Measurements from ENCODE around the gene FNDC4.
"Not testable (repeated sequence)": the region's sequence is repeated elsewhere in the genome, so short reads cannot be mapped to it uniquely, and the experiment has no call there.

Gene FNDC4, protein sequence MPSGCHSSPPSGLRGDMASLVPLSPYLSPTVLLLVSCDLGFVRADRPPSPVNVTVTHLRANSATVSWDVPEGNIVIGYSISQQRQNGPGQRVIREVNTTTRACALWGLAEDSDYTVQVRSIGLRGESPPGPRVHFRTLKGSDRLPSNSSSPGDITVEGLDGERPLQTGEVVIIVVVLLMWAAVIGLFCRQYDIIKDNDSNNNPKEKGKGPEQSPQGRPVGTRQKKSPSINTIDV

DNA sequence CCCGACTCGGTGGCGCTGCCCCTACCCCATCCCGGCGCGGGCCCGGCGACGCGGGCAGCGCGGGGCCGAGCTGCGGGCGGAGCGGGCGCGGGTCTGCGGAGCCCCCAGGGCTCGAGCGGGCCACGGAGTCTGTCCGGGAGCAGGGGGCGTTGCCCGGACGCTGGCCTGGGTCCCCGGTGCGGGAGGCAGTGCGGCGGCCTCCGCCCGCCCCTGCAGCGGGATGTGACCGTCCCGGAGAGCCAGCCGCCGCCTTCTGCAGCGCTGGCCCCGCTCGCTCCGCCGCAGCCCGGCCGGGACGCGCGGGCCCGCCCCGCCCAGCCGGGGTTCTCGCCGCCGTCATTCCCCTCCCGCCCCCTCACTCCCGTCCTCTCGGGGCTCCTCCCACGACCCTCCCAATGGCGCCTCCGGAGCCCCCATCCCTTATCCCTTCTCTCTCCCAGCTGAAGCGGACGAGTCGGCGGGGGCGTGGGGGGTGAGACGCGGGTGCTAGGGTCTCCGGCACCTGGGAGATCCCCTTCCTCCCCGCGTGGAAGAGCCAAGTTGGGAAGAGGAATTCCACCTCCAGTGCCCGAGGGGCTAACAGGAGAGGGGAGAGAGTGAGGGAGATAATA lies at the start of gene FNDC4:
TSS of gene FNDC4 (minus strand) at position 257 of the 611 bp plus-strand sequence. CDS start 521 bp downstream, outside the sequence.
- DNase-seq (ENCODE audit: low spot score), result peak; percentile 77

DNA sequence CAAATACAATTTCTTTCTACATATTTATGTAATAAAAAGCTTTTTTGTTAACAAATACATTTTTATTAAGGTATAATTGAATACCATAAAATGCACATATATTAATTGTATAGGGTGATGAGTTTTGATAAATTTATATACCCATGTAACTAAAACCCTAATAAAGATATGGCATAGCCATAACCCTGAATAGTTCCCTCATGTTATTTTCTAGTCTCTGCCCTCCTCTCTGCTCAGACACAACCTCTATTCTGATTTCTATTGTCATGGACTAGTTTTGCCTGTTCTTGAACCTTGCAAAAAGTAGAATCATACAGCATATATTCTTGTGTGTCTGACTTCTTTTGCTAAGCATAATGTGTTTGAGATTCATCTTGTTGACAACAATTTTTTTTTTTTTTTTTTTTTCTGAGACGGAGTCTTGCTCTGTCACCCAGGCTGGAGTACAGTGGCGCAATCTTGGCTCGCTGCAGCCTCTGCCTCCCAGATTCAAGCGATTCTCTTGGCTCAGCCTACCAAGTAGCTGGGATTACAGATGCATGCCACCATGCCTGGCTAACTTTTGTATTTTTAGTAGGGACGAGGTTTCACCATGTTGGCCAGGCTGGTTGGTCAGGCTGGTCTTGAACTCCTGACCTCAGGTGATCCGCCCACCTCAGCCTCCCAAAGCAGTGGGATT lies 49.3 kb upstream of the FNDC4 start:
- no peak for DNase-seq (ENCODE audit: low spot score)

DNA sequence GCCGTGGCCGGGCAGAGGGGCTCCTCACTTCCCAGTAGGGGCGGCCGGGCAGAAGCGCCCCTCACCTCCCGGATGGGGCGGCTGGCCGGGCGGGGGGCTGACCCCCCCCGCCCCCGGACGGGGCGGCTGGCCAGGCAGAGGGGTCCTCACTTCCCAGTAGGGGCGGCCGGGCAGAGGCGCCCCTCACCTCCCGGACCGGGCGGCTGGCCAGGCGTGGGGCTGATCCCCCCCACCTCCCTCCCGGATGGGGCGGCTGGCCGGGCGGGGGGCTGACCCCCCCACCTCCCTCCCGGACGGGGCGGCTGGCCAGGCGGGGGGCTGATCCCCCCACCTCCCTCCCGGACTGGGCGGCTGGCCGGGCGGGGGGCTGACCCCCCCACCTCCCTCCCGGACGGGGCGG lies 44.6 kb upstream of the FNDC4 start:
- DNase-seq (ENCODE audit: low spot score), result not testable (repeated sequence)

DNA sequence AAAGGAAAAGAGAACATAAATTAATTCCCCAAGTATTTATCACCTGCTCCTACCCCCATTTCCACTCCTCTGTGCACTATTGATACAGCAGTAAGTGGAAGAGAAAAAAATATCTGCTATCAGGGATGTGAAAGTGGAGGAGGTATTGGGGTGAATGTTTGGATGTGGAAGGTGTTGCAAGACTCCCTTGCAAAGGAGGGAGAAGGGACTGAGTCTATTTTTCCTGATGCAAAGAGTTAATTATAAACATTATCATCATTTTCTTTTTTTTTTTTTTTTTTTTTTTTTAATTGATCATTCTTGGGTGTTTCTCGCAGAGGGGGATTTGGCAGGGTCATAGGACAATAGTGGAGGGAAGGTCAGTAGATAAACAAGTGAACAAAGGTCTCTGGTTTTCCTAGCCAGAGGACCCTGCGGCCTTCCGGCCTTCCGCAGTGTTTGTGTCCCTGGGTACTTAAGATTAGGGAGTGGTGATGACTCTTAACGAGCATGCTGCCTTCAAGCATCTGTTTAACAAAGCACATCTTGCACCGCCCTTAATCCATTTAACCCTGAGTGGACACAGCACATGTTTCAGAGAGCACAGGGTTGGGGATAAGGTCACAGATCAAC lies 43.9 kb upstream of the FNDC4 start:
- DNase-seq (ENCODE audit: low spot score), result not testable (repeated sequence)

DNA sequence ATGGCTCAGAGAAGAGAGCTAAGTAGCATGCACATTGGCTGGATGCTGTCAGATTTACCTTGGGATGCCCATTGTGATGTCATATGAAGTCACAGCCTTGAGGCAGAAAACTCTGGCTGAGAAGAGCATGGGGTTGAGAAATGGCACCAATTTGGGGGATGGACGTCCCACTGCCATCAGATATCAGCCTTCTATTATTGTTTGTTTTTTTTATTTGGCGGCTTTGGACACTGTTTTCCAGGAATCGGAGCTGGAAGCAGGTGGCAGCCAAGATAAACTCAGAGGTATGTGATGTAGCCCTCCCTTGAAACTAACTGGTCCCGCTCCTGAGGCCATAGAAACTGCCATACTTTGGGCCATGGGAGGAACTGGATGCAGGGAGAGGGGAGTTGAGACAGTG lies 42.3 kb upstream of the FNDC4 start:
- DNase-seq (ENCODE audit: low spot score), result no peak

DNA sequence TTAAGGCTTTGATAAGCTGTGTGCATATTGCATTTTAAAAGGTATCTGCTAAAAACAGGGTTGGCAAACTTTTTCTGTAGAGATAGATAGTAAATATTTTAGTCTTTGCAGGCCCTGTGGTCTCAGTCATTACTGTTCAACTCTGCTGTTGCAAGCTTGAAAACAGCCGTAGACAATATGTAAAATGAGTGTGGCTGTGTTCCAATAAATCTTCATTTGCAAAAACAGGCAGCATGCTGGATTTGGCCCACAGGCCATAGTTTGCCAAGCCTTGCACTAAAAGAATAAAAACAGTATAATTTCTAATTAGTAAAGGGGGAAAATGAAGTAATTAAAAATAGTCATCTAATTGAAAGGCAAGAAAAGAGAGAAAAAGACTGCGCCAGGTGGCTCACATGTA lies 37.0 kb upstream of the FNDC4 start:
- no peak for DNase-seq (ENCODE audit: low spot score)

DNA sequence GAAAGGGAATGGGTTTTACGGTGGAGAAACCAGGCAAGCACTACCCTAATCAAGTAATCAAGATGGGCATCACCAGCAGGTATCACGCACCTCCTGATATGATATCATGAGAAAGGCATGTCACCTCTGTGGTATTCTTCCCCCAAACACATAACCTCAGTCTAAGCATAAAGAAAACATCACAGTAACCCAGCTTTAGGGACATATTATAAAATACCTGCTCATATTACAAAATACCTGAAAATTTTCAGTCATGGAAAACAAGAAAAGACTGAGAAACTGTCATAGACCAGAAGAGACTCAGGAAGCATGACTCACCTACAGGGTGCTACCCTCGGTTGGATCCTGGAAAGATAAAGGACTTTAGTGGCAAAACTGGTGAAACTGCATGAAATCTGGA lies 32.2 kb upstream of the FNDC4 start:
- DNase-seq (ENCODE audit: low spot score), result no peak

DNA sequence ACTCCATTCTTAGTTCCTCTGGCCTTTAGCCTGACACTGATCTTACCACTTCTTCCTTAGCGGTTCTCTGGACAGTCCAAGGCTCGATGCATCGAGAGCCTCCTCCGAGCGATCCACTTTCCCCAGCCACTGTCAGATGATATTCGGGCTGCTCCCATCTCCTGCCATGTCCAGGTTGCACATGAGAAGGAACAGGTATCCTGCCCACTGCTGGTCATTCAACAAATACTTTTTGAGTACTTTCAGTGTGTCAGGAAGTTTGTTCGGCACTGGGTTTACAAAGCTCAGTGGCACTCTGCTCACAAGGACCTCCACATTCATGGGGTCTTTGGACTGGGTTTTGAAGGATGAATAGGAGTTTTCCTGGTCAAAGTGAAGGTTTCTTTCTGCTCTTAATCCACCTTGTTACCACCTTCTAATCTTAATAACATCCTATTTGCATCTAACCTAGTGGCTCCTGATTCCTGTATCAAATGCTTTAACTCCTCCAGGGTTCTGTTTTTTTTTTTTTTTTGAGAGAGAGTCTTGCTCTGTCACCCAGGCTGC lies 27.5 kb upstream of the FNDC4 start:
- DNase-seq (ENCODE audit: low spot score), result no peak

DNA sequence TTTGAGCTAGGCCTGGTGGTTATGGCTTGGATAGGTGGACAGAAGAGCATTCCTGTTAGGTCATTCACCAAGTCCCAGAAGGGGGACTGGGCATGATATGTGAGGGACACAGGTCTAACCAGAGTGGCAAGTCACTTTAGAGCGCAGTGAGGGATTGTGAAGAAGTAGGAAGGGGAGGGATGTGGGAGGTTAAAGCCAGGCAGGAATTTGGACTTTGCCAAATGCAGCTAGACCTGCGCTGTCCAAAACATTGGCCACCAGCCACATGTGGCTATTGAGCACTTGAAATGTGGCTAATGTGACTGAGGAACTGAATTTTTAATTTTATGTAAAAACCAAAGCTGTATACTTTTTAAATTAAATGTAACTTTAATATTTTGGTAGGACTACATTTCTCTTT lies 25.3 kb upstream of the FNDC4 start:
- DNase-seq (ENCODE audit: low spot score), result no peak

DNA sequence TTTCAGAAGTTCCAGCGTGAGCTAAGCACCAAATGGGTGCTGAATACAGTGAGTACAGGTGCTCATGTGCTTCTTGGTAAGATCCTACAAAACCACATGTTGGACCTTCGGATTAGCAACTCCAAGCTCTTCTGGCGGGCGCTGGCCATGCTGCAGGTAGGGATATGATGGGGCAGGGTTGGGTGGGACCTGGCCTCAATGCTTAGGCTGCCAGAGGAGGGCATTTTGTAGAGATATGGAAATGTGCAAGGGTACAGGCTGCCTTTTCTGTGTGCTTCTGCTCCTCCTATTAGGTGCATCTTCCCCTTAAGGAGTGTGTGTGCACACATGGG lies 23.7 kb upstream of the FNDC4 start:
- no peak for DNase-seq (ENCODE audit: low spot score)

DNA sequence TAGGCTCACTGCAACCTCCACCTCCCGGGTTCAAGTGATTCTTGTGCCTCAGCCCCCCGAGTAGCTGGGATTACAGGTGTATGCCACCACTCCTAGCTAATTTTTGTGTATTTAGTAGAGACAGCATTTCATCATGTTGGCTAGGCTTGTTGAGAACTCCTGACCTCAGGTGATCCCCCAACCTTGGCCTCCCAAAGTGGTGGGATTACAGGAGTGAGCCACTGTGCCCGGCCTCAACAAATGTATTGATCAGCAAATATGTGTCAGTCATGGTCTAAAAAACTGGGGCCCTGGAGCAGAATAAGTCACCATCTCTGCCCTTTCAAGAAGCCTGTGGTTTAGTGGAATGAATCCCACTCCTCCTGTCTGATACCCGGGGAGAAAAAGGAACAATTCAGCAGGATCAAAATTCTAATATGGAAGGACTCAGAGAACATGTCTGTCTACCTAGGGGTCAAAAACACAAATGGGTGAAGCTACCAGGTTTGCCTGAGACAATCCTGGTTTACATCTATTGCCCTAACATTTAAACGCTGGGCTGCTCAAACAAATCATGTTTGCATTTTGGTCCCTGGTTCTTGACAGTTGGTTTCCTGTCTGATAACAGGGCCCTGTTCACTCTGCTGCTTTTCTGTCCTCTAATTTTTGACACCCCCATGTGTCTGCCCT lies 23.2 kb upstream of the FNDC4 start:
- DNase-seq (ENCODE audit: low spot score), result no peak

DNA sequence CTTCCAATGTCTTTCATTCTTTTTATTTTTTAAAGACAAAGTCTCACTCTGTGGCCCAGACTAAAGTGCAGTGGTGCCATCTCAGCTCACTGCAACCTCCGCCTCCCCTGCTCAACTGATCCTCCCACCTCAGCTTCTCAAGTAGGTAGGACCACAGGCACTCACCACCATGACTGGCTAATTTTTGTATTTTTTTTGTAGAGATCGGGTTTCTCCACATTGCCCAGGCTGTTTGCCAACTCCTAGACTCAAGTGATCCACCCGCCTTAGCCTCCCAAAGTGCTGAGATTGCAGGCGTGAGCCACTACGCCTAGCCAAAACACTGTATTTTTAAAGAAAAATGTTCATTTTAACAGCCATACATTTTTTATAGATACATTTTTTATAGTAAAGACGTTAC lies 14.3 kb upstream of the FNDC4 start:
- DNase-seq (ENCODE audit: low spot score), result no peak

DNA sequence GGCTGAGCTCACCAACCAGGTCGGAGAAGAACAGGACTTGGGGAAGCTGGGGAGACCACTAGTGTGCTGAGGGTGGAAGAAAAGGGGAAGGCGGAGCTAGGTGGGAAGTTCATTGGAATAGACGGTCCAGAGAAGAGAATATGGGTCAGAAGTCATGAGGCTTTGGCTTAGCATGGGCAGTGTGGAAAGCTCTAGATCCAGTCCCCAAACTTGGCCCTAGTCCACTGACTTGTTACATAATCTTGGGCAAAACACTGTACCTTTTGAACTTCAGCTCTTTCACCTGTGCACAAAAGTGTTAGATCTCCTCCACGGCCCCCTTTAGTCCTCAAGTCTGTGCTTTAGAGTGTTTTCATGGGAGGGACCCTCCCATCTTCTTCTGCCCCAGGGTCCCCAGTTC lies 12.3 kb upstream of the FNDC4 start:
- DNase-seq (ENCODE audit: low spot score), result no peak

DNA sequence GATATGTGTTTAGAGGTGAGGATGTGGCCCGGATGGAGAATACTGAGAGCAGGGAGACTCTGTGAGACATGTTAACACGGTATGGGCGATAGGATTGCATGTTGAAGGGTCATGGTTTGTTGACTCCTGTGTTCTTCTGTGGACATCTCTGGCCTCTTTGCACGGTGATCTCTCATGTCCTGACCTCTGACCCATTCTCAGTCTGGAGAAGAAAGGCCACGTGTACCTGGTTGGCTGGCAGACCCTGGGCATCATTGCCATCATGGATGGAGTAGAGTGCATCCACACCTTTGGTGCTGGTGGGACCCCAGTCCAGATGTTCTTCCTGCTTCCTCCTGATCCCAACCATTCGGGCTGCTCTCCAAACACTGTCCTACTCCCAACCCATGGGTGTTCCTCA lies 11.6 kb upstream of the FNDC4 start:
- DNase-seq (ENCODE audit: low spot score), result no peak

DNA sequence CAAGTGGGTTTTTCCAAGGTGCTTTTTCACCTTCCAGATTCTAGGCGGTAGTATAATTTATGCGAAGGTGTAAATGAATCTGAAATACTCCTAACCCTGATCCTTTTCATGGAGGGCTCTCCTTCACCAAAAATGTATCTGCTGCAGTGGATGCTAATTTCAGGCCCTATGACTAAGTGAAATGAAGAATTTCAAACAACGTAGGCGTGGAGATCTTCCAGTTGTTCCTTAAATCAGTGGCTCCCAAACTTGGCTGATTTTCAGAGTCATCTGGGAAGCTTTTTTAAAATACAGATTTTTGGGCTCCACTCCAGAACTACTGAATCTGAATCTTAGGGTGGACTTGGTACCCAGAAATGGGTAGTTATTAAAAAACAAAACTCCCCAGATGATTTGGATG lies 7.1 kb upstream of the FNDC4 start:
- no peak for DNase-seq (ENCODE audit: low spot score)

DNA sequence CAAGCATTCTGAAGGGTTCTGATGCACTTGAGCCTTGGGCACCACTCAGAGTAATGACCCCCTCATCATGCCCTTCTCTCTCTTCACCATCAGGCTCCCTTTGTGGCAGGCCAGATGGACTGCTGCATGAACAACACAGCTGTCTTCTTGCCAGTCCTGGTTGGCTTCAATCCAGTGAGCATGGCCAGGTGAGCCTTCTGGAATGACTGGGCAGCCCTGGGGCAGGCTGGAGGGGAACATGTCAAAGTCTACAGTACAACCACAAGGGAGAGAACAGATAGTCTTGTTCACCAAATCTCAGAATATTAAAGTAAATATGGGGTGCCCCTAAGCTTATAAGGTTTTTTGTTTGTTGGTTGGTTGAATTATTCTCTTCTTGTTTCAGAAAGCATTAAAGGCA lies 6.0 kb upstream of the FNDC4 start:
- no peak for DNase-seq (ENCODE audit: low spot score)

DNA sequence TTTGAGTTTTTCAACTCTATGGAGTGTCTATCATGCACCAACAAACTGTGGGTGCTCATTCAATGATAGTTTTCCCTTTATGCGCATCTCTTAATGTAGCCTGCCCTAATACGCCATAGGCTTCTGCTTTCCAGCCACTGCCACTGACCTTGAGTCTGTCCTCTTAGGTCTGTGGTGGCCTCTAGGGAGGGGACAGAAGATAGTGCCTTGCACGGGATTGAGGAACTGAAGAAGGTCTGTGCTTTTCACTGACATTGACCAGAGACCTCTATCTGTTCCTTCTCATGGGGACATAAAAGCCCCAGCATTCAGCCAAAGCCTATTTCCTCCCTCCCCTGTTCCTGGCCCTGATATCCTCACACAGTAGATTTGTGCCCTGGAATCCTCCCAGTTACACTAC lies 4.0 kb upstream of the FNDC4 start:
- DNase-seq (ENCODE audit: low spot score), result no peak

DNA sequence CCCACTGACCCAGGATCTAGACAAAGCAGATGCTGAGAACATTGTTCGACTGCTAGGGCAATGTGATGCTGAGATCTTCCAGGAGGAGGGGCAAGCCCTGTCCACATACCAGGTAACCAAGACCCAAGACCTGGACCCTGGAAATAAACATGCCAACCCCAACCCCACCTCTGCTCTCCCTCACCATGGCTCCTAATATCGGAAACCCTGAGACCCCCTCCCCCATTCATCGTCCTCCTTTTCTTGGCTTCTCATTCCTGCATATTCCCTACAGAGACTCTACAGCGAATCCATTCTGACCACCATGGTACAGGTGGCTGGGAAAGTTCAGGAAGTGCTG lies 2.3 kb upstream of the FNDC4 start:
- DNase-seq (ENCODE audit: low spot score), result no peak

DNA sequence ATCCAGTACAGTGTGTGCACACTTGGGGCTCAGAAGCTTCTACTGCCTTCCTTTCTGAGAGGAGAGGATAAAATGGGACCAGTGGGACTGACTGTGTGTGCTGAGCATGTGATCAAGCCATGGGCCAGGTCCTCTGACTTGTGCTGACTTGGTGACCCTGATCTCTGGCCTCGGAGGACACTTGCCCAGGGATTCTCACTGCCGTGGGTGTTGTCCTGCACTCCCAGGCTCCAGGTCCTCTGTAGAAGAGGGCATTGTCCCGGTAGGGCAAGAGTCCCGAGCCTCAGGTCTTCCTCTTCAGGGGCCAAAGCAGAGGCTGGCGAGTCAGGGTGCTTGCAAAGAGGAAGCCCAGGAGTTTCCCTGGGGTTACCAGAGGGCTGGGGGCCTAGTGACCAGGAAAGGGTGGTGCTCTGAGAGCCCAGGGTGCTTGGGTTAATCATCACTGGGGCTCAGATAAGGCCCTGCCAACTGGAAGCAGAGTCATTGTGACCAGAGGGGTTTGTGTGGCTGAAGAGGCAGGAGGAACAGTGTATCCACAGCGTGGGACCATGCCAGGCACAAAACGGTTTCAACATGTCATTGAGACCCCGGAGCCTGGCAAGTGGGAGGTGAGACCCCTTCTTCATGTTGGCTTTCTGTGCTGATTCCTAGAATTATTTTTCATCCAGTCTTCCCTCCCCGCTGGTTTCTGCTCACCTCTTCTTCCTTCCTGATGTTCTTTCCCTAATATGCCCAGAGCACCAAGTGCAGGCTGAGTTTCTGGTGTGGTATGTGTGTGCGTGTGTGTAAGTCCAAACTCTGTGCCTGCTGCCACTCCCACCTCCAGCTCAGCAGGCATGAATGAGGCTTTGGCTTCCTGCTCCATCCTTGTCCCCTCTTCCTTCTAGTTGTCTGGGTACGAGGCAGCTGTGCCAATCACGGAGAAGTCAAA lies 1.6 kb upstream of the FNDC4 start, which contains the start of gene GCKR:
TSS of gene GCKR (plus strand) at position 483 of the 931 bp plus-strand sequence. CDS start at position 549, 66 bp downstream.
- no peak for DNase-seq (ENCODE audit: low spot score)

DNA sequence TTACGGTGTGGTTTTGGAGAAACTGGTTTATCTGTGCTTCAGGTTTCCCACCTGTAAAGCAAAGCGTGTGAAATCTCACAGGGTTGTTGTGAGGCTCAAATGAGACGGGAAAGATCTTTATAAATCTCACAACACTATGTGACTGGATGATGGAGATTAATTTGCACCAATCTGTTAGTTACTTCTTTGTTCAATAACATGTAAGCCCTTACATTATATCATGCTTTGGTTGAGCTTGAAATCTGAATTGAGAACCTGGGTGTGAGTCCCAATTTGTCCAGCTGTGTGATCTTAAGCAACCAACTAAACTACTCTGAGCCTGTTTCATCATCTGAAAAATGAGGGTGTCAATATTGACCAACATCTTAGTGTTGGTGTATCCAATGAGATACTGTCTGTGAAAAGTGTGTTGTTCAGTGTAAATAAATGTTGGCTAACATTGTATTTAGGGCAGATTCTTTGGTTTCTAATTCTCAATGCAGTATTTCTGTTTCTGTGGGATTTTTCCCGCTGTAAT lies 898 bp upstream of the FNDC4 start:
- DNase-seq (ENCODE audit: low spot score), result no peak

DNA sequence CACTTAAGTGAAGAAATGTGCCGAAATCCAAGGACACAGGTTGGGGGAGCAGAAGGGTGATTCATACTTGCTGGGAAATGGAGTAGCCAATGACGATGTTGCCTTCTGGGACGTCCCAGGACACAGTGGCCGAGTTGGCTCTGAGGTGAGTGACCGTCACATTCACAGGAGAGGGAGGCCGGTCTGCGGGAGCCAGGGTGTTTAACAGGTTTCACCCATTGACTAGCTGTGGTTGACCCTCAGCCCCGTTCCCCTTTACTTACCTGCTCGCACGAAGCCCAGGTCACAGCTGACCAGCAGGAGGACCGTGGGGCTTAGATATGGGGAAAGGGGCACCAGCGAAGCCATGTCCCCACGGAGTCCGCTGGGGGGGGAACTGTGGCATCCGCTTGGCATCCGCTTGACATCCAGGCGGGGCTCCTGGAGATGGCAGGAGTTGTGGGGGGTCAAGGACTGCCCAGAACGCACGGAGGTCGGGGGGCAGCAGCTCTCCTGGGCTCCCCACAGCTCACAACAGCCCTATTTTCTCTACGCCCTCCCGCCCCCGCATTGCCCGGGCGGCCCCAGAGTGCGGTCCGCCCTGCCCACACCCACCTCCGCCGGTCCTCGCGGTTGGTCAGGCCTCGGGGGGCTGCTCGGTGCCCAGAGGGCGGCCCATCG lies 586 bp downstream of the FNDC4 start:
- no peak for DNase-seq (ENCODE audit: low spot score)

Data from D341Med (cell line).